HEK293 (cell line): Measurements from ENCODE around the gene LILRB3.

Experiments
- CTCF ChIA-PET: fragments of 350-600 bp; formaldehyde crosslinking; extraction: SDS; loops from one replicate; lab custom pipeline; 2021; ENCODE audit warnings: antibody characterized with exemption; lab: Yijun Ruan, JAX
- POLR2A ChIA-PET: fragments of 300-600 bp; formaldehyde crosslinking; extraction: SDS; loops from one replicate; lab custom pipeline; 2020; ENCODE audit warnings: antibody characterized with exemption, inconsistent platforms; lab: Yijun Ruan, JAX
- H3K27ac ChIP-seq: fragments of 200-500 bp; sonication (Bioruptor generic); 2 replicates; pipeline ENCODE4 v1.5.1; 2014; ENCODE audit warnings: low read depth, low read length, control low read depth, inconsistent platforms; ENCODE audit errors: extremely low read depth
- H3K36me3 ChIP-seq, 2 experiments: fragments of 200-500 bp in 1 of 2; sonication (Bioruptor generic) in 1 of 2; 1 replicate in 1 of 2; 2 replicates in 1 of 2; pipeline ENCODE4 v1.5.1; 2014 to 2017; ENCODE audit warnings: inconsistent platforms in 2 of 2, low read length in 2 of 2; ENCODE audit not compliant: control insufficient read depth in 2 of 2, insufficient read depth in 1 of 2
- H3K4me1 ChIP-seq: fragments of 200-500 bp; sonication (Bioruptor generic); 2 replicates; pipeline ENCODE4 v1.5.1; 2014; ENCODE audit warnings: mild to moderate bottlenecking, low read length, inconsistent platforms; ENCODE audit not compliant: control insufficient read depth, insufficient read depth
- H3K4me3 ChIP-seq: 2 replicates; pipeline ENCODE4 v1.5.1; 2011; ENCODE audit warnings: low read depth, mild to moderate bottlenecking, control low read depth, low read length, moderate library complexity
- H3K9me3 ChIP-seq: fragments of 200-500 bp; sonication (Bioruptor generic); 2 replicates; pipeline ENCODE4 v1.5.1; 2014; ENCODE audit warnings: low read depth, low read length, inconsistent platforms; ENCODE audit not compliant: control insufficient read depth, insufficient read depth
- GLIS2 ChIP-seq: fragments of 450-650 bp; formaldehyde crosslinking; IDR thresholded peaks from 2 replicates; pipeline ENCODE4 v1.5.1; 2016; ENCODE audit warnings: missing biosample characterization, missing genetic modification characterization
- PRDM1 ChIP-seq: fragments of 450-650 bp; formaldehyde crosslinking; IDR thresholded peaks from 2 replicates; pipeline ENCODE4; 2016; ENCODE audit warnings: missing biosample characterization, missing genetic modification characterization
- REPIN1 ChIP-seq: fragments of 450-650 bp; formaldehyde crosslinking; IDR thresholded peaks from 2 replicates; pipeline ENCODE4 v1.5.1; 2017; ENCODE audit warnings: missing biosample characterization, missing genetic modification characterization, low read depth
- ZBTB17 ChIP-seq: fragments of 450-650 bp; formaldehyde crosslinking; IDR thresholded peaks from 2 replicates; pipeline ENCODE4 v1.5.1; 2016; ENCODE audit warnings: missing biosample characterization, missing genetic modification characterization
- ZNF112 ChIP-seq: fragments of 450-650 bp; formaldehyde crosslinking; IDR thresholded peaks from 2 replicates; pipeline ENCODE4 v1.5.0; 2017; ENCODE audit warnings: missing biosample characterization, missing genetic modification characterization
- ZNF184 ChIP-seq: fragments of 450-650 bp; IDR thresholded peaks from 2 replicates; pipeline ENCODE4 v1.5.1; 2018; ENCODE audit warnings: missing biosample characterization, mild to moderate bottlenecking, missing genetic modification characterization
- ZNF221 ChIP-seq: fragments of 450-650 bp; formaldehyde crosslinking; IDR thresholded peaks from 2 replicates; pipeline ENCODE4 v1.5.1; 2017; ENCODE audit warnings: missing biosample characterization, missing genetic modification characterization, borderline replicate concordance
- ZNF426 ChIP-seq: fragments of 450-650 bp; formaldehyde crosslinking; IDR thresholded peaks from 2 replicates; pipeline ENCODE4 v1.5.1; 2017; ENCODE audit warnings: missing biosample characterization, missing genetic modification characterization, mild to moderate bottlenecking, inconsistent platforms, moderate library complexity
- ZNF501 ChIP-seq: fragments of 450-650 bp; formaldehyde crosslinking; IDR thresholded peaks from 2 replicates; pipeline ENCODE4 v1.5.1; 2016; ENCODE audit warnings: missing biosample characterization, missing genetic modification characterization
- ZNF549 ChIP-seq: fragments of 450-650 bp; IDR thresholded peaks from 2 replicates; pipeline ENCODE4 v1.5.1; 2018; ENCODE audit warnings: missing biosample characterization, missing genetic modification characterization, mild to moderate bottlenecking, inconsistent platforms, moderate library complexity
- ZNF555 ChIP-seq: fragments of 450-650 bp; formaldehyde crosslinking; conservative IDR thresholded peaks from 2 replicates; pipeline ENCODE4 v1.5.1; 2017; ENCODE audit warnings: missing biosample characterization, mild to moderate bottlenecking, missing genetic modification characterization, inconsistent platforms
- ZNF621 ChIP-seq: fragments of 450-650 bp; formaldehyde crosslinking; IDR thresholded peaks from 2 replicates; pipeline ENCODE4 v1.5.1; 2017; ENCODE audit warnings: missing biosample characterization, missing genetic modification characterization
- ZNF623 ChIP-seq: fragments of 450-650 bp; formaldehyde crosslinking; IDR thresholded peaks from 2 replicates; pipeline ENCODE4 v1.5.1; 2016; ENCODE audit warnings: missing biosample characterization, missing genetic modification characterization
- ZNF658 ChIP-seq: fragments of 450-650 bp; formaldehyde crosslinking; IDR thresholded peaks from 2 replicates; pipeline ENCODE4; 2016; ENCODE audit warnings: missing biosample characterization, missing genetic modification characterization
- ZNF747 ChIP-seq: fragments of 450-650 bp; formaldehyde crosslinking; IDR thresholded peaks from 2 replicates; pipeline ENCODE4 v1.5.1; 2016; ENCODE audit warnings: missing biosample characterization, missing genetic modification characterization
- TF ChIP-seq, protein P1 (sequence below): fragments of 450-650 bp; formaldehyde crosslinking; conservative IDR thresholded peaks from 2 replicates; pipeline ENCODE4 v1.5.1; 2016; ENCODE audit warnings: low read depth, missing biosample characterization, missing genetic modification characterization
- TF ChIP-seq, protein P2 (sequence below): fragments of 450-650 bp; IDR thresholded peaks from 2 replicates; pipeline ENCODE4 v1.5.1; 2018; ENCODE audit warnings: missing biosample characterization, mild to moderate bottlenecking, missing genetic modification characterization
- TF ChIP-seq, protein P3 (sequence below): fragments of 450-650 bp; formaldehyde crosslinking; IDR thresholded peaks from 2 replicates; pipeline ENCODE4 v1.5.1; 2016; ENCODE audit warnings: missing biosample characterization, missing genetic modification characterization
- TF ChIP-seq, protein P4 (sequence below): fragments of 450-650 bp; formaldehyde crosslinking; conservative IDR thresholded peaks from 2 replicates; pipeline ENCODE4 v1.5.1; 2016; ENCODE audit warnings: low read depth, missing biosample characterization, missing genetic modification characterization
- TF ChIP-seq, protein P5 (sequence below): fragments of 450-650 bp; formaldehyde crosslinking; IDR thresholded peaks from 2 replicates; pipeline ENCODE4 v1.5.1; 2016; ENCODE audit warnings: missing biosample characterization, missing genetic modification characterization

LILRB3 gene

DNA sequence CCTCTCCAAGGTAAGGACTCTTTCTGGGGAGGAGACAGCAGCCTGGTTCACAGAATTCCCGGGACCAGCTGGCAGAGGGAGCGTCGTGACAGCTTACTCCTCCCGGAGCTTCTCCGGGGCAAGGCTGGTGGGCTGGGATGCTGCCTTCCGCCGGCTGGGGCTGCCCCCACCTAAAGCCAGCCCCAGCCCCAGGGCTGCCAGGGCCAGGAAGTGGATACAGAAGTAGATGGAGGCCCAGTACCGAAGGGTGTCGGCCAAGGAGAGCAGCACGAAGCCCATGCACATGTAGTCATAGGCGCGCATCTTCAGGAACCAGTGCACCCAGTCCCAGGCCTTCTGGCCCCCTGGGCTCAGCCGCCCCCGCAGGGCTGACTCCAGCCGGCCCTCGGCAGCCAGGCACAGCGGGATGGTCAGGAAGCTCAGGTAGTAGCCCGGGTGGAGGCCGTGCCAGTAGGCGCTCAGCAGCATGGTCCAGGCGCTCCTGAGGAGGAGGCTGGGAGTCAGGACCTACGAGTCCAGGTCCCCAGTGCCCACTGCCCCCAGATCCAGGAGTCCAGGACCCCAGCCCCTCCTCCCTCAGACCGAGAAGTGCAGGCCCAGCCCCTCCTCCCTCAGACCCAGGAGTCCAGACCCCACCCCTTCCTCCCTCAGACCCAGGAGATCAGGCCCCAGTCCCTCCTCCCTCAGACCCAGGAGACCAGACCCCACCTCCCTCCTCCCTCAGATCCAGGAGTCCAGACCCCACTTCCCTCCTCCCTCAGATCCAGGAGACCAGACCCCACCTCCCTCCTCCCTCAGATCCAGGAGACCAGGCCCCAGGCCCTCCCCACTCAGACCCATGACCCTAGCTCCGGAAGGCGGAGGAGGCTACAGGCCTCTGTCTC lies 48.6 kb downstream of the LILRB3 start:
- H3K27ac ChIP-seq = no peak overlapping the region
- H3K36me3 ChIP-seq = peaks cover 11 to 18% of the 10 kb centered on the region in 2 experiments; a peak in 2 of 3 replicates
- no peak overlapping the region for H3K4me3 ChIP-seq
- ChIA-PET CTCF (interaction anchor here (0.5 to 1.5 kb wide), 6 partner anchors 13 to 165 kb away, joined by 3 to 7 read pairs (median 4); partner anchors contain the start of gene LILRA4), POLR2A (interaction anchor here (1.8 to 10.2 kb wide), 5 partner anchors 10 to 37 kb away, joined by 5 to 90 read pairs (median 17); partner anchors contain the start of genes CNOT3, LENG1, MBOAT7 and RPS9)
- TF ChIP-seq, protein P1, sequence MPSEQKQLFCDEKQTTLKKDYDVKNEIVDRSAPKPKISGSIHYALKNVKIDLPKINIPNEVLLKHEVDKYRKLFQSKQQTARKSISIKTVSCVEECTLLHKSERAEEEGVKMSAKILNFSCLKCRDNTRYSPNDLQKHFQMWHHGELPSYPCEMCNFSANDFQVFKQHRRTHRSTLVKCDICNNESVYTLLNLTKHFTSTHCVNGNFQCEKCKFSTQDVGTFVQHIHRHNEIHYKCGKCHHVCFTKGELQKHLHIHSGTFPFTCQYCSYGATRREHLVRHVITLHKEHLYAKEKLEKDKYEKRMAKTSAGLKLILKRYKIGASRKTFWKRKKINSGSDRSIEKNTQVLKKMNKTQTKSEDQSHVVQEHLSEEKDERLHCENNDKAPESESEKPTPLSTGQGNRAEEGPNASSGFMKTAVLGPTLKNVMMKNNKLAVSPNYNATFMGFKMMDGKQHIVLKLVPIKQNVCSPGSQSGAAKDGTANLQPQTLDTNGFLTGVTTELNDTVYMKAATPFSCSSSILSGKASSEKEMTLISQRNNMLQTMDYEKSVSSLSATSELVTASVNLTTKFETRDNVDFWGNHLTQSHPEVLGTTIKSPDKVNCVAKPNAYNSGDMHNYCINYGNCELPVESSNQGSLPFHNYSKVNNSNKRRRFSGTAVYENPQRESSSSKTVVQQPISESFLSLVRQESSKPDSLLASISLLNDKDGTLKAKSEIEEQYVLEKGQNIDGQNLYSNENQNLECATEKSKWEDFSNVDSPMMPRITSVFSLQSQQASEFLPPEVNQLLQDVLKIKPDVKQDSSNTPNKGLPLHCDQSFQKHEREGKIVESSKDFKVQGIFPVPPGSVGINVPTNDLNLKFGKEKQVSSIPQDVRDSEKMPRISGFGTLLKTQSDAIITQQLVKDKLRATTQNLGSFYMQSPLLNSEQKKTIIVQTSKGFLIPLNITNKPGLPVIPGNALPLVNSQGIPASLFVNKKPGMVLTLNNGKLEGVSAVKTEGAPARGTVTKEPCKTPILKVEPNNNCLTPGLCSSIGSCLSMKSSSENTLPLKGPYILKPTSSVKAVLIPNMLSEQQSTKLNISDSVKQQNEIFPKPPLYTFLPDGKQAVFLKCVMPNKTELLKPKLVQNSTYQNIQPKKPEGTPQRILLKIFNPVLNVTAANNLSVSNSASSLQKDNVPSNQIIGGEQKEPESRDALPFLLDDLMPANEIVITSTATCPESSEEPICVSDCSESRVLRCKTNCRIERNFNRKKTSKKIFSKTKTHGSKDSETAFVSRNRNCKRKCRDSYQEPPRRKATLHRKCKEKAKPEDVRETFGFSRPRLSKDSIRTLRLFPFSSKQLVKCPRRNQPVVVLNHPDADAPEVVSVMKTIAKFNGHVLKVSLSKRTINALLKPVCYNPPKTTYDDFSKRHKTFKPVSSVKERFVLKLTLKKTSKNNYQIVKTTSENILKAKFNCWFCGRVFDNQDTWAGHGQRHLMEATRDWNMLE = no peak
- no peak for TF ChIP-seq PRDM1
- no peak for TF ChIP-seq ZNF747 (tag by site-specific recombination)
- TF ChIP-seq ZNF621 (tag by site-specific recombination) = no peak
- no peak for TF ChIP-seq ZNF501 (tag by site-specific recombination)
- TF ChIP-seq REPIN1 = no peak
- TF ChIP-seq ZNF555 (tag by site-specific recombination) = no peak
- TF ChIP-seq ZNF221 (tag by site-specific recombination) = no peak
- no peak for TF ChIP-seq GLIS2 (tag by site-specific recombination)
- TF ChIP-seq, protein P2, sequence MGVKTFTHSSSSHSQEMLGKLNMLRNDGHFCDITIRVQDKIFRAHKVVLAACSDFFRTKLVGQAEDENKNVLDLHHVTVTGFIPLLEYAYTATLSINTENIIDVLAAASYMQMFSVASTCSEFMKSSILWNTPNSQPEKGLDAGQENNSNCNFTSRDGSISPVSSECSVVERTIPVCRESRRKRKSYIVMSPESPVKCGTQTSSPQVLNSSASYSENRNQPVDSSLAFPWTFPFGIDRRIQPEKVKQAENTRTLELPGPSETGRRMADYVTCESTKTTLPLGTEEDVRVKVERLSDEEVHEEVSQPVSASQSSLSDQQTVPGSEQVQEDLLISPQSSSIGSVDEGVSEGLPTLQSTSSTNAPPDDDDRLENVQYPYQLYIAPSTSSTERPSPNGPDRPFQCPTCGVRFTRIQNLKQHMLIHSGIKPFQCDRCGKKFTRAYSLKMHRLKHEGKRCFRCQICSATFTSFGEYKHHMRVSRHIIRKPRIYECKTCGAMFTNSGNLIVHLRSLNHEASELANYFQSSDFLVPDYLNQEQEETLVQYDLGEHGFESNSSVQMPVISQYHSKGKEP (tag by site-specific recombination) = no peak
- TF ChIP-seq ZNF549 (tag by site-specific recombination) = no peak
- TF ChIP-seq, protein P3, sequence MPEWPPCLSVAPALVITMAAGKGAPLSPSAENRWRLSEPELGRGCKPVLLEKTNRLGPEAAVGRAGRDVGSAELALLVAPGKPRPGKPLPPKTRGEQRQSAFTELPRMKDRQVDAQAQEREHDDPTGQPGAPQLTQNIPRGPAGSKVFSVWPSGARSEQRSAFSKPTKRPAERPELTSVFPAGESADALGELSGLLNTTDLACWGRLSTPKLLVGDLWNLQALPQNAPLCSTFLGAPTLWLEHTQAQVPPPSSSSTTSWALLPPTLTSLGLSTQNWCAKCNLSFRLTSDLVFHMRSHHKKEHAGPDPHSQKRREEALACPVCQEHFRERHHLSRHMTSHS = no peak
- no peaks in the 10 kb centered on the region for H3K4me1 ChIP-seq
- no peaks in the 10 kb centered on the region for H3K9me3 ChIP-seq

DNA sequence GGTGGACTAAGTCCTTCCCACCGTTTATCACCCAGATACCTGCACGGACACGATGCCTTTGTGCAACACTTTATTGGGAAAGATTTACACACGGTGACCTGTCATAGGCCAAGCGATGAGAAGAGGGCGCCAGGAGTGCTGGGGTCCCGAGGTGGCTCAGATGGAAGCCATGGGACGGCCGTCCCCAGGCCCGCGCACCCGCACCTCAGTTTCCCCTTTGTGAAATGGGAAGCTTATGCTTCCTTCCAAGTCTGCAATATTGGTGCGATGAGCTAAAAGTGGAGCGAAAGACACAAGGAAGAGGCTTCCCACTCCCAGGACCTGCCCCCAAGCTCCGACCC lies 49.5 kb downstream of the LILRB3 start:
- CTCF ChIA-PET = interaction anchor here (0.5 to 1.5 kb wide), 9 partner anchors 12 to 217 kb away, joined by 3 to 7 read pairs (median 4); partner anchors contain the start of gene LILRA4
- no peaks in the 10 kb centered on the region for H3K9me3 ChIP-seq
- H3K27ac ChIP-seq = no peak overlapping the region
- H3K36me3 ChIP-seq = peaks cover 10 to 11% of the 10 kb centered on the region in 2 experiments; a peak in 2 of 3 replicates
- no peak overlapping the region for H3K4me3 ChIP-seq
- no peaks in the 10 kb centered on the region for H3K4me1 ChIP-seq
- POLR2A ChIA-PET = interaction anchor here (1.8 to 10.2 kb wide), 5 partner anchors 11 to 36 kb away, joined by 5 to 90 read pairs (median 17); partner anchors contain the start of genes CNOT3, LENG1, MBOAT7 and RPS9
- TF ChIP-seq ZNF623 (no peak), ZNF658 (tag by site-specific recombination) (no peak), ZNF184 (tag by site-specific recombination) (no peak), ZNF426 (tag by site-specific recombination) (no peak), ZBTB17 (no peak), ZNF112 (tag by site-specific recombination) (no peak)
- TF ChIP-seq, protein P4, sequence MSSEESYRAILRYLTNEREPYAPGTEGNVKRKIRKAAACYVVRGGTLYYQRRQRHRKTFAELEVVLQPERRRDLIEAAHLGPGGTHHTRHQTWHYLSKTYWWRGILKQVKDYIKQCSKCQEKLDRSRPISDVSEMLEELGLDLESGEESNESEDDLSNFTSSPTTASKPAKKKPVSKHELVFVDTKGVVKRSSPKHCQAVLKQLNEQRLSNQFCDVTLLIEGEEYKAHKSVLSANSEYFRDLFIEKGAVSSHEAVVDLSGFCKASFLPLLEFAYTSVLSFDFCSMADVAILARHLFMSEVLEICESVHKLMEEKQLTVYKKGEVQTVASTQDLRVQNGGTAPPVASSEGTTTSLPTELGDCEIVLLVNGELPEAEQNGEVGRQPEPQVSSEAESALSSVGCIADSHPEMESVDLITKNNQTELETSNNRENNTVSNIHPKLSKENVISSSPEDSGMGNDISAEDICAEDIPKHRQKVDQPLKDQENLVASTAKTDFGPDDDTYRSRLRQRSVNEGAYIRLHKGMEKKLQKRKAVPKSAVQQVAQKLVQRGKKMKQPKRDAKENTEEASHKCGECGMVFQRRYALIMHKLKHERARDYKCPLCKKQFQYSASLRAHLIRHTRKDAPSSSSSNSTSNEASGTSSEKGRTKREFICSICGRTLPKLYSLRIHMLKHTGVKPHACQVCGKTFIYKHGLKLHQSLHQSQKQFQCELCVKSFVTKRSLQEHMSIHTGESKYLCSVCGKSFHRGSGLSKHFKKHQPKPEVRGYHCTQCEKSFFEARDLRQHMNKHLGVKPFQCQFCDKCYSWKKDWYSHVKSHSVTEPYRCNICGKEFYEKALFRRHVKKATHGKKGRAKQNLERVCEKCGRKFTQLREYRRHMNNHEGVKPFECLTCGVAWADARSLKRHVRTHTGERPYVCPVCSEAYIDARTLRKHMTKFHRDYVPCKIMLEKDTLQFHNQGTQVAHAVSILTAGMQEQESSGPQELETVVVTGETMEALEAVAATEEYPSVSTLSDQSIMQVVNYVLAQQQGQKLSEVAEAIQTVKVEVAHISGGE = no peak
- TF ChIP-seq, protein P5, sequence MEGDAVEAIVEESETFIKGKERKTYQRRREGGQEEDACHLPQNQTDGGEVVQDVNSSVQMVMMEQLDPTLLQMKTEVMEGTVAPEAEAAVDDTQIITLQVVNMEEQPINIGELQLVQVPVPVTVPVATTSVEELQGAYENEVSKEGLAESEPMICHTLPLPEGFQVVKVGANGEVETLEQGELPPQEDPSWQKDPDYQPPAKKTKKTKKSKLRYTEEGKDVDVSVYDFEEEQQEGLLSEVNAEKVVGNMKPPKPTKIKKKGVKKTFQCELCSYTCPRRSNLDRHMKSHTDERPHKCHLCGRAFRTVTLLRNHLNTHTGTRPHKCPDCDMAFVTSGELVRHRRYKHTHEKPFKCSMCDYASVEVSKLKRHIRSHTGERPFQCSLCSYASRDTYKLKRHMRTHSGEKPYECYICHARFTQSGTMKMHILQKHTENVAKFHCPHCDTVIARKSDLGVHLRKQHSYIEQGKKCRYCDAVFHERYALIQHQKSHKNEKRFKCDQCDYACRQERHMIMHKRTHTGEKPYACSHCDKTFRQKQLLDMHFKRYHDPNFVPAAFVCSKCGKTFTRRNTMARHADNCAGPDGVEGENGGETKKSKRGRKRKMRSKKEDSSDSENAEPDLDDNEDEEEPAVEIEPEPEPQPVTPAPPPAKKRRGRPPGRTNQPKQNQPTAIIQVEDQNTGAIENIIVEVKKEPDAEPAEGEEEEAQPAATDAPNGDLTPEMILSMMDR (tag by site-specific recombination) = no peak
